HUES64 (cell line): ENCODE results near the gene RUFY1.
"Not testable (repeated sequence)": the region's sequence is repeated elsewhere in the genome, so short reads cannot be mapped to it uniquely, and the experiment has no call there.

Experiments used
- H3K27ac ChIP-seq: 2 replicates; pipeline ENCODE4 v1.7.0; 2013; ENCODE audit warnings: low read depth, low read length, inconsistent platforms
- H3K27me3 ChIP-seq: 2 replicates; pipeline ENCODE4 v1.6.1; 2013; ENCODE audit warnings: mild to moderate bottlenecking, low read length; ENCODE audit not compliant: insufficient read depth
- H3K36me3 ChIP-seq: 2 replicates; pipeline ENCODE4 v1.6.1; 2013; ENCODE audit warnings: mild to moderate bottlenecking, low read length; ENCODE audit not compliant: insufficient read depth
- H3K4me1 ChIP-seq: 2 replicates; pipeline ENCODE4 v1.6.1; 2013; ENCODE audit warnings: mild to moderate bottlenecking, low read length, moderate library complexity; ENCODE audit not compliant: insufficient read depth
- H3K4me3 ChIP-seq: 2 replicates; pipeline ENCODE4 v1.5.1; 2013; ENCODE audit warnings: mild to moderate bottlenecking, low read length, moderate library complexity
- H3K9ac ChIP-seq: 2 replicates; pipeline ENCODE4 v1.6.1; 2013; ENCODE audit warnings: mild to moderate bottlenecking, low read depth, low read length
- H3K9me3 ChIP-seq: 2 replicates; pipeline ENCODE4 v1.6.1; 2013; ENCODE audit warnings: low read depth, low read length; ENCODE audit not compliant: insufficient read depth
- WGBS: fragments of 150-250, 120-280 bp; methylation state at CpG from one replicate; pipeline ENCODE4 v1.1.7; 2013; ENCODE audit warnings: missing lambda C conversion rate; 5-methylcytosine and 5-hydroxymethylcytosine counted together

RUFY1 gene

GRCh38 chr5:179516221-179516620 is 34.1 kb upstream of the RUFY1 start:
- Histone ChIP-seq H3K27ac (no peak overlapping the region), H3K27me3 (no peaks in the 10 kb centered on the region), H3K4me1 (peaks cover 7% of the 10 kb centered on the region; the same call in 1 of the 2 replicates), H3K9me3 (no peaks in the 10 kb centered on the region), H3K9ac (no peak overlapping the region), H3K36me3 (no peaks in the 10 kb centered on the region), H3K4me3 (no peak overlapping the region)
- 87% methylated on average over 8 of the region's 9 CpGs for WGBS

- not testable (repeated sequence) for H3K4me3 ChIP-seq, H3K27me3 ChIP-seq, H3K36me3 ChIP-seq, H3K9ac ChIP-seq, H3K9me3 ChIP-seq, H3K27ac ChIP-seq, H3K4me1 ChIP-seq
- no CpG with 5 or more reads among the region's 7 CpGs for WGBS
These were observed 32.6 kb upstream of the RUFY1 start for GRCh38 chr5:179517746-179518145.

DNA sequence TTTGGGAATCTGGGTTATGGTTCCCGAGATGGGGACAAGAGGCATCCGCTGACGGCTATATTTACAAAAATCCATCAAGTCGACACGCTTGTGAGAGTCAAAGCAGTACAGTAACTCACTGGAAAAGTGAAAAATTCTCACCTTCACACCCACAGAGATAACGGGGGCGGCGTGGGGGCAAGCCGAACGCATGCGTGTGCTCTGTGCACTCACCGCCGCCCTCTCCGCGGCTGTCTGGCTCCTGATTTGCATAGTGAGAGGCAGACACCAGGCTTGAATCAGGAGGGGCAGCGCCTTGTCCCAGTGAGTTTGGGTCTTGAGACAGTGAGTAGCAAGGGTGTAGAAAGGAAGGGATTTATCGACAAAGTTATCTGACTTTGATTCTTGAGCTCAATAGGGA is 32.0 kb upstream of the RUFY1 start:
- 95% methylated on average over 2 of the region's 17 CpGs for WGBS
- not testable (repeated sequence) for H3K36me3 ChIP-seq, H3K9me3 ChIP-seq, H3K4me1 ChIP-seq, H3K4me3 ChIP-seq, H3K9ac ChIP-seq, H3K27me3 ChIP-seq, H3K27ac ChIP-seq

GRCh38 chr5:179519416-179520070 is 30.8 kb upstream of the RUFY1 start:
- not testable (repeated sequence) for H3K4me1 ChIP-seq, H3K4me3 ChIP-seq, H3K36me3 ChIP-seq, H3K9me3 ChIP-seq, H3K27me3 ChIP-seq, H3K9ac ChIP-seq, H3K27ac ChIP-seq
- WGBS, result 92% methylated on average over 14 of the region's 15 CpGs

DNA sequence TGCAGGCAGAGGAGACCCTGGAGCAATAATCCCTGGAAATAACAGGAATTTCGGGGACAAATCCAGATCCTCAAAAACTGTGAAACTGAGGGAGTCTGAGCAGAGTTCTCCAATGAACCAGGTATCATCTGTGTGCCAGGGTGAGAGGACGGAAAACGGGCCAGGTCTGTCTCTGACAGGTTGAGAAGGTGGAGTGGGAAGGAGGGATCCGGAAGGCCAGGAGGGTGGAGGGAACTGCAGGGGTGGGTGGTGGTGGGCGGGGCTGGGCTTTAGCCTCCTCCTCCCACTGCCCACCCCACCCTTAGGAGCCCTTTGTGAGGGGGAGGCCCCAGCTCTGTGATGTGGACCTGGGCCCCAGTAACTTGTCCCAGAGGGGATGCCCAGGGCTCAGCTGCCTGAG is 28.2 kb upstream of the RUFY1 start:
- H3K36me3 ChIP-seq, H3K9me3 ChIP-seq, H3K27ac ChIP-seq, H3K4me3 ChIP-seq, H3K9ac ChIP-seq, H3K27me3 ChIP-seq, H3K4me1 ChIP-seq: not testable (repeated sequence)
- 75% methylated on average over 4 of the region's 5 CpGs for WGBS

DNA sequence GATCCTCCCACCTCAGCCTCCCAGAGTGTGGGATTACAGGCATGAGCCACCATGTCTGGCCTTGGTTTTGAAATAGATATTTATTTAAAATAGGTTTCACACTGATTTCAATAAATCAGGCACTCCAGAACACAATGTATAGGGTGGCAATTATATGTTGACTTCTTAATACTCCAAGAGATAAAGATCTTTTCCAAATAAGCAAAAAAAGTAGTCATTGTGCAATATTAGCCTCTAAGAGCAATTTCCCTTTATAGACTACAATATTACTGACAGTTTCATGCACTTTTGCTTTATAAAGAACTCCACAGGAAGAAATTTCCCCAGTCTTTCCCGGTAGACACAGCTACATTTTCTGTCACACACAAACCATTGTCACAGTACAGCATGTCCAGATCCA is 23.4 kb upstream of the RUFY1 start:
- peaks cover 3% of the 10 kb centered on the region for H3K4me1 ChIP-seq
- H3K9me3 ChIP-seq, result no peaks in the 10 kb centered on the region
- H3K9ac ChIP-seq, result no peak overlapping the region
- H3K27ac ChIP-seq, result no peak overlapping the region
- no peaks in the 10 kb centered on the region for H3K27me3 ChIP-seq
- no peaks in the 10 kb centered on the region for H3K36me3 ChIP-seq
- no peak overlapping the region for H3K4me3 ChIP-seq
- WGBS, result 91% methylated on average over 1 of the region's 1 CpG

GRCh38 chr5:179530069-179530998 is 20.0 kb upstream of the RUFY1 start:
- Histone ChIP-seq H3K27me3 (no peaks in the 10 kb centered on the region), H3K27ac (no peak overlapping the region), H3K9me3 (no peaks in the 10 kb centered on the region), H3K36me3 (no peaks in the 10 kb centered on the region), H3K4me3 (peak overlapping the region; percentile 55), H3K9ac (peak overlapping the region; percentile 61), H3K4me1 (peaks cover 3% of the 10 kb centered on the region)
- WGBS, result 55% methylated on average over 62 of the region's 65 CpGs

- Histone ChIP-seq H3K9ac (no peak overlapping the region), H3K36me3 (no peaks in the 10 kb centered on the region), H3K27me3 (no peaks in the 10 kb centered on the region), H3K27ac (no peak overlapping the region), H3K4me3 (no peak overlapping the region), H3K9me3 (no peaks in the 10 kb centered on the region), H3K4me1 (peaks cover 3% of the 10 kb centered on the region)
- WGBS, result 79% methylated on average over 6 of the region's 6 CpGs
These were observed 17.3 kb upstream of the RUFY1 start for GRCh38 chr5:179533024-179533423.

GRCh38 chr5:179533907-179534306 is 16.4 kb upstream of the RUFY1 start:
- no peaks in the 10 kb centered on the region for H3K9me3 ChIP-seq
- H3K4me1 ChIP-seq, result peaks cover 3% of the 10 kb centered on the region
- no peaks in the 10 kb centered on the region for H3K27me3 ChIP-seq
- H3K36me3 ChIP-seq, result no peaks in the 10 kb centered on the region
- H3K27ac ChIP-seq, result no peak overlapping the region
- no peak overlapping the region for H3K9ac ChIP-seq
- H3K4me3 ChIP-seq, result no peak overlapping the region
- WGBS, result 97% methylated on average over 3 of the region's 5 CpGs

GRCh38 chr5:179534431-179534830 is 15.9 kb upstream of the RUFY1 start:
- Histone ChIP-seq H3K9me3 (no peaks in the 10 kb centered on the region), H3K4me3 (no peak overlapping the region), H3K36me3 (no peaks in the 10 kb centered on the region), H3K9ac (no peak overlapping the region), H3K4me1 (peaks cover 3% of the 10 kb centered on the region), H3K27me3 (no peaks in the 10 kb centered on the region), H3K27ac (no peak overlapping the region)
- WGBS, result 94% methylated on average over 12 of the region's 12 CpGs

- Histone ChIP-seq H3K27me3 (no peaks in the 10 kb centered on the region), H3K27ac (no peak overlapping the region), H3K9ac (no peak overlapping the region), H3K36me3 (no peaks in the 10 kb centered on the region), H3K9me3 (no peaks in the 10 kb centered on the region), H3K4me3 (no peak overlapping the region), H3K4me1 (no peaks in the 10 kb centered on the region)
- WGBS, result 96% methylated on average over 4 of the region's 6 CpGs
These were observed 13.7 kb upstream of the RUFY1 start for GRCh38 chr5:179536676-179537075.
